HG03521 (cell line): ENCODE measurements around the gene RIN2.

Experiments used
- ATAC-seq: cut with Tn5 transposase; IDR thresholded peaks from one replicate; pipeline ENCODE4 v1.9.1; 2021; ENCODE audit warnings: mild to moderate bottlenecking, moderate library complexity; ENCODE audit not compliant: unreplicated experiment

The RIN2 gene

GRCh38 chr20:19758133-19758500 is at the start of gene RIN2:
Gene RIN2, plus strand, starts transcription at chr20:19758258. Its CDS starts 131,344 bp downstream, at chr20:19889602.
- ATAC-seq, result no peak

DNA sequence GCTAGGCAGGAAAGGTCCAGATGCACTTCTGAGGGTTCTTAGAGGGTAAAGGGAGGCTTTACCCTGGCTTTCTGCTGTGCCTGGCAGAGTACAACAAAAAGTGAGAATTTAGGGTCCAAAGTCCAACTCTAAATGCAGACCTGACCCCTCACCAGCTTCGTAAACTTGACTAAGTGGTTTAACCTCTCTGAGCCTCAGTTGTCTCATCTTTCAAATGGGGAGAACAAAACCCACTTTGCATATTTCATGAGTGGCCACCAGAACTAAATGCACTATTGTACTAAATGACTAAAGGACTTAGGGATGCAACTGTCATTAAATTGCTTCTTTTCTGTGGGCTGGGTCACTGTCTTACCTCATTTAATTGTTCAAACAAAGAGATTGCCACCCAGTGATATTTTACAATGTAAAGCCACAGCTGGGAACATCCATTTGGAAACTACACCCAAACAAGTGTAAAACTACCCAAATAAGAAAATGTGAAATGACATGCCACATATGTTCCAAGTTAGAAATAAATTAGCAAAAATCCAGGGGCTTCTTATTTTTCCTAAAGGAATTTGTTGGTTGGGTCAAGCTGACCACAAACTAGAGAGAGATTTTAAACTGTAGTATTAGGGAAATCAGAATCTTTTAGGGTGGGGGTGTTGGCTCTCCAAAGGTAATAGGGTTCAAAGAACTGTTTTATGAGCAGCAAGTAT is 48.3 kb upstream of the RIN2 start:
- no peak for ATAC-seq

DNA sequence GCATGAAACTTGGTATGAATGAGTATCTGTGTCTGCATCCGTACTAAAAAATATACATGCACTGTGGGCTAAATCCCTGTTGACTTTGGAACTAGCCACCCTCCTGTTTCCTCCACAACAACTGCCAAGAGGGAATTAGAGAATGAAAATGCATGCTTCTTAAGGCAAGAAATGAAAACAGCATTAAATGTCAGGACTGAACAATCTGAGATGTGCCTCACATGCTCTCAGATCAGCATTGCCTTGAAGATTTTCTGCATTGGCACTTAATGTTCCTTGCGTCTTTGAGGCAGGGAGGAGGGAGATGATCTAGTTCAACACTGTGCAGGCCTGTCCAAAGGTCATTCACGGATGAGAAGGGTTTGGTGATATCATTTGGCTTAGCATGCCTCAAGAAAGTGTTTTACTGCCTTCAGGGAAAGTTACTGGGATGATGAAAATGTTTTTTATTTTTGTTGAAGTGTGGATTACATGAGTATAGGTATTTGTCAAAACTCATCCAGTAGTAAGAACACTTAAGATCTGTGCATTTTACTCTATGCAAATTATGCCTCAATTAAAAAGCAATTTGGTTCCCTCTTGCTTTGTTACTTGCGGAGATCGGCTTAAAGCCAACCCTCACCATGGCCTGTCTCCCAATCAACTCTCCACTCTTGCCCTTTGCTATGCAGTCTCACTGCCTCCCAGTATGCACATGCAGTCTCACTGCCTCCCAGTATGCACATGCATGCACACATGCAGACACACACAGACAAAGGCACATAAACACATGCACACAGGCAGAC is 47.5 kb upstream of the RIN2 start:
- no peak for ATAC-seq

DNA sequence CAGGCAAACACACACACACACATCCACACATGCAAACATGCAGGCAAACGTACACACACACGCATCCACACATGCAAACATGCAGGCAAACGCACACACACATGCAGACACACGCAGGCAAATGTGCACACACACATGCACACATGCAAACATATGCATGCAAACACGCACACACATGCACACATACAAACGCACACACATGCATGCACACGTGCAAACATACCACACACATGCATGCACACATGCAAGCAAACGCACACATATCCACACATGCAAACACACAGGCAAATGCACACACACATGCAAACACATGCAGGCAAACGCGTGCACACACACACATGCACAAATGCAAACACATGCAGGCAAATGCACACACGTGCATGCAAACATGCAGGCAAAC is 46.9 kb upstream of the RIN2 start:
- no peak for ATAC-seq

DNA sequence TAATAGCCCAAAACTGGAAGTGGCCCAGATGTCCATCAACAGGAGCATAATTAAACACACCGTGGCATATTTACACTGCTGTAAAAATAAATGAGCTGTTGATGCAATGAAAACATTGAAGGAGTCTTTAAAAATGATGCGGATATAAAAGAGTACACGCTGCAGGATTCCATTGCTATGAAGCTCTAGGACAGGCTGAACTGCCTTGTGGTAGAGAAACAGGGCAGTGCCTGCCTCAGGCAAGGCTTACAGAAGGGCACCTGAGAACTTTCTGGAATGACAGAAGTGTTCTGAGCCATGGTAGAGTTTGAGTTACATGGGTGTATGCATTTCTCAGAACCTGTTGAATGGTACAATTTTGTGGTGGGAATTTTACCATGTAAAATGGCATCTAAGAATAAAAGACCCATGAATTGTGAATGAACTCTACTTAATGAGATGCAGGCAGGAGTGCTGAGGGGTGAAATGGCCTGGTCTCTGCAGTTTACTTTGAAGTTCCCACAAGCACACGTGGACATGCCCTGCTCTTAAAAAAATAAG is 45.3 kb upstream of the RIN2 start:
- ATAC-seq, result no peak

DNA sequence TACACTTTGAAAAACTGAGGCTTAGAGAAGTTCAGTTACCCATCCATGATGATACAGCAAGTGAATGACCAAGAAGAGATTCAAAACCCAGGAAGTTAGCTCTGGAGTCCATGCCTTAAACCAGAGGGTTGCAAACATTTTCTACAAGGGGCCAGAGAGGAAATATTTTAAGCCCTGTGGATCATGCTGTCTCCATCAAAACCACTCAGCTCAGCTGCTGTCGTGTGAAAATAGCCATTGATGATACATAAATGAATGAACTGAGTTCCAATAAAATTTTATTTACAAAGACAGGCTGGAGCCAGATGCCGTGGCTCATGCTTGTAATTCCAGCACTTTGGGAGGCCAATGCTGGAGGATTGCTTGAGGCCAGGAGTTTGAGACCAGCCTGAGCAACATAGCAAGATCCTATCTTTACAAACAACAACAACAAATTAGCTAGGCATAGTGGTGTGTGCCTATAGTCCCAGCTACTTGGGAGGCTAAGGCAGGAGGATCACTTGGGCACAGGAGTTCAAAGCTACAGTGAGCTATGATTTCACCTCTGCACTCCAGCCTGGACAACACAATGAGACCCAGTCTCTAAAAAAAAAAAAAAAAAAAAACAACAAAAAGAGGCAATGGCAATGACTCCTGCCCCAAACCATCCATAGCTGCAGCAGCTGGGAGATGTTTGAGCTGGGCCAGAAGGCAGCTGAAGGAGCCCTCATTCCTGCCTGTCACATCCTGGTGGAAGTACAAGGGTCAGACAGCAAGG is 44.1 kb upstream of the RIN2 start:
- no peak for ATAC-seq

DNA sequence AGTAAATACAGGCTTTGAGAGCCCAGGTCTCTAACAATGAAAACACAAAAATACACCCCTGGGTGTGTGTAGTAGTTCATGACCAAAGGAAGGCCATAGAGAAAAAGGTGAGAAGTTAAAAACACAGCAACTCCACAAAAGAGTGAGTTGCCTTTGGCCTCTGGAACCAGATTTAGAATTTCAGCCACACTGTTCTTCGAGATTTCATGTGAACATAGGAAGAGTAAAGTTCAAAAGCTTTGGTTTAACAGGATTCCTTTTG is 43.5 kb upstream of the RIN2 start:
- no peak for ATAC-seq

DNA sequence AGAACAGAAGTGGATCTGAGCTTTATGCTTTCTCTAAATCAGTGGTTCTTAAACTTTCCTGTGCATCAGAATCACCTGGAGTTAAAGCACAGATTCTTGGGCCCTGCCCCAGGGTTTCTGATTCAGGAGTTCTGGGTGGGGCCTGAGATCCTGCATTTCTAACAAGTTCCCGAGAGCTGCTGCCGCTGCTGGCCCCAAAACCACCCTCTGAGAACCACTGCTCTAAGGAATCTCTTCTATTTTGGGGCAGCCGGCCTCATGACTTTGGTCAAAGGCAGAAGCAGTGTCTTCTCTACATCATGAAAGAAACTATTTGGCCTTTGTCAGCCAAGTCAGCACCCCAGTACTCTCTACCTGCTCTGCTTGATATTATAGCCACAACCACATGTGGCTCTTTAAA is 42.1 kb upstream of the RIN2 start:
- no peak for ATAC-seq

- no peak for ATAC-seq
Observed at GRCh38 chr20:19718880-19719279, 39.2 kb upstream of the RIN2 start.

DNA sequence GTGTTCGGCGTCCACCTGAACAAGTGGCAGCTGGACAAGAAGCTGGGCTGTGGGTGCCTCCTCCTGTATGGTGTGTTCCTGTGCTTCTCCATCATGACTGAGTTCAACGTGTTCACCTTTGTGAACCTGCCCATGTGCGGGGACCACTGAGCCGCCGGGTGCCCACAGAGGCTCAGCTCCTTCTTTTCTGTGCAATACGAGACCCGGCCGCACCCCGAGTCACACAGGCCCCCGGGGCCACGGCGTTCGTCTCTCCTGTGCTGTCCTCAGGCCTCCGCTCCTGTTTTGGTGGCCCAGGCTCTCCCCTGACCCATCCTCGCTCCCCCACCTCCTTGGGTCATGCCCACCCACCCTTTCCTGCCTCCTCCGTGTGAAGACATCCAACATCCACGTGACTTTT is 37.1 kb upstream of the RIN2 start:
- no peak for ATAC-seq

DNA sequence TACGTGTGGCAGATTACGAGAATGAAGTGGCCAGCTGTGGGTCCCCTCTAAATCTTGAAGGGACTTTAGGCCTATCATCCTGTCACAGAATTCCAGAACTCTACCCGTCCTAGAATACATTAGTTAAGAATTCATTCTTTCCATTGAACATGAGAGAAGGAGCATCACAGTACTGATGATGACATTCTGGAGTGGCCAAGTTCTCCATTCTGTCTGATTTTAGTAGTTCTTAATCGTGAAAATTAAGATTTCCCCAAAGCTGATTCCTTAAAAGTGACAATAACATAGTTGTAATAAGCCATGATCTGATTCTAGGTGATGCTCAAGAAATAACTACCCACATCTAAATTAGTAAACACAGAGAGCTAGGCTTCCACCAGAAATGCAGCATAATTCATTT is 35.0 kb upstream of the RIN2 start:
- ATAC-seq, result no peak

DNA sequence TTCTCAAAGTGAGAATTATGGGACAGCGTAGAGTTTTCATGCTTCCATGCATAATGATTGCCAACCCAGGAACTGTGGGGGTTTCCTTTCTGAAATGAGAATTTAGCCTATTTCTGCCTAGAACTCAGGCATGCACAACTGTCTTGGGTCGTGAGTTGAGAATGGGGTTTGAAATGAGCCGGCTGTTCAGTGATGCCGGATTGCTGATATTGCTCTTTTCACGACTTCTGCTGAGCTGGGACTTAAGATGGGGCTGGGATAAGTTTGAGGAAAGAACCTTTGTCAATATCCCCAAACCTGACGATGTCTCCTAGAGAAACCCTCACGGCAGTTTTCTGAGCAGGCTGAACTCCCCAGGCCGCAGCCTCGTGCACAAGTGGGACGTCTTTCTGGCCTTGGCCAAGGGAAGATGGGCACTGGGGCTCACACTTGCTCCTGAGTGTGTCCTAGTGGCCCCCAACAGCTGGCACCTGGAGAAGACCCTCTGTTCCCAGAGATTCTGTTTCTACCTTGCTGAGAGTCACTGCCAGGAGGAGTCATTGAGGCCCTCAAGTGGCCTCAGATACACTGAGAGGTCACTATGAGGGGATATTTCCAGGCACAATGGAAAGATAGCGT is 34.1 kb upstream of the RIN2 start:
- no peak for ATAC-seq

DNA sequence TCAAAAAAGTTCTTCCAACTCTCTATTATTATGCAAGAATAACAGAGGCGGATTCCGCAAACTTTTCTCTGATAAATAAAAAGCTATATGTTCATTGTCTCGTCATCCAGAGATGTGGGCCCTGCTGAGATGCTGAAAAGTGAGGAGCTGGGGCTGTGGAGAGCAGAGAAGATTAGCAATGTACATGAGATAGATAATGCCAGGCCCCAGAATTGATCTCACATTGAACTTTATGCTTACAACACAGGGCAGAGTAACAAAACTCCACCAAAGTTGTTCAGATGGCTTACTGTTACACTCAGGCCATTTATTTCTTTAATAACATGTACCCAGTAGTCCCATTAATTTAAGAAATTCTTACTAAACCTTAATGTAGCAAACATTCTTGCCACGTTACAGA is 32.7 kb upstream of the RIN2 start:
- no peak for ATAC-seq

- no peak for ATAC-seq
Observed at GRCh38 chr20:19725814-19726525, 32.1 kb upstream of the RIN2 start.

DNA sequence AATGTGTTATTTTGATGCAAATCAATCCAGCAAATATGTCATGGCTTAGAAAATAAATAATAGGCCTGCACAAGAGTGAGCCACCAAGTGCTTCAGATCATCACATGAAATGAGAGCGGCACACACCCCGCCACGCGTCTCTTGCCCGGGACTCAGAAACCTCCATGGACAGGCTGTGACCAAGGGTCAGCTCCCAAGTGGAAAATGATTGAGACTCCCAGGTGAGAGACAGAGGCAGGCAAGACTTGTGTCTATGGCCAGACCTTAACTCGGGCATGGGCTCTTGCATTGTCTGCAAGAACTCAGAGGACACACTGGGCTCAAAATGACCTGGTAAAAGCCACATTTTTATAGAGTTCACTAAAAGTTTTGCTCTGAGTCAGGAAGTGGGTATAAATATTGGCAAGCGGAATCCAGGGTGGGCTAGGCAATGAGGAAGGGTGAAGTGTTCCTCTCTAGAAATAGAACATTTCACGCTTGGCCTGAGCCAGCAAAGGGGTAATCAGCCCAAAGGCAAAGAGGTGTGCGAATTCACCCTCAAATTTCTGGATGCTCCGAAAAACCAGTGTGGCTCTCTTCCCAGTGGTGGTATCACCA is 30.7 kb upstream of the RIN2 start:
- ATAC-seq, result no peak

- no peak for ATAC-seq
Observed at GRCh38 chr20:19729672-19730071, 28.4 kb upstream of the RIN2 start.

- ATAC-seq, result no peak
Observed at GRCh38 chr20:19730706-19731105, 27.4 kb upstream of the RIN2 start.

- no peak for ATAC-seq
Observed at GRCh38 chr20:19734811-19735210, 23.2 kb upstream of the RIN2 start.

- ATAC-seq, result no peak
Observed at GRCh38 chr20:19735446-19735845, 22.6 kb upstream of the RIN2 start.

- no peak for ATAC-seq
Observed at GRCh38 chr20:19737025-19737424, 21.0 kb upstream of the RIN2 start.
